Measurements from ENCODE around the gene ESAM.
"Not testable (repeated sequence)": the region's sequence is repeated elsewhere in the genome, so short reads cannot be mapped to it uniquely, and the experiment has no call there.

Gene ESAM

GRCh38 chr11:124776865-124777645 is 15.0 kb upstream of the ESAM start:
- no peak for DNase-seq

DNA sequence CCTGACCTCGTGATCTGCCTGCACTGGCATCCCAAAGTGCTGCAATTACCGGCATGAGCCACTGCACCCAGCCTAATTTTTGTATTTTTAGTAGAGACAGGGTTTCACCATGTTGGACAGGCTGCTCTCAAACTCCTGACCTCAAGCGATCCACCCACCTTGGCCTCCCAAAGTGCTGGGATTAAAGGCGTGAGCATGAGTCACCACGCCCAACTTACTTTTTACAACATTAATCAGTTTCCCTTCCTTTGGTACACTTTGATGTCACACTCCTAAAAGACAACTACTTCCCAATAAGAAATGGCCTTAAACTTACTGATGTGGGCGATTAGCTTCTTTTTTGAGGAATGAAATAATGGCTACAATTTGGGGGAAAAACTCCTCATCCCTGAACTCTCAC is 8.9 kb upstream of the ESAM start:
- DNase-seq, result not testable (repeated sequence)

DNA sequence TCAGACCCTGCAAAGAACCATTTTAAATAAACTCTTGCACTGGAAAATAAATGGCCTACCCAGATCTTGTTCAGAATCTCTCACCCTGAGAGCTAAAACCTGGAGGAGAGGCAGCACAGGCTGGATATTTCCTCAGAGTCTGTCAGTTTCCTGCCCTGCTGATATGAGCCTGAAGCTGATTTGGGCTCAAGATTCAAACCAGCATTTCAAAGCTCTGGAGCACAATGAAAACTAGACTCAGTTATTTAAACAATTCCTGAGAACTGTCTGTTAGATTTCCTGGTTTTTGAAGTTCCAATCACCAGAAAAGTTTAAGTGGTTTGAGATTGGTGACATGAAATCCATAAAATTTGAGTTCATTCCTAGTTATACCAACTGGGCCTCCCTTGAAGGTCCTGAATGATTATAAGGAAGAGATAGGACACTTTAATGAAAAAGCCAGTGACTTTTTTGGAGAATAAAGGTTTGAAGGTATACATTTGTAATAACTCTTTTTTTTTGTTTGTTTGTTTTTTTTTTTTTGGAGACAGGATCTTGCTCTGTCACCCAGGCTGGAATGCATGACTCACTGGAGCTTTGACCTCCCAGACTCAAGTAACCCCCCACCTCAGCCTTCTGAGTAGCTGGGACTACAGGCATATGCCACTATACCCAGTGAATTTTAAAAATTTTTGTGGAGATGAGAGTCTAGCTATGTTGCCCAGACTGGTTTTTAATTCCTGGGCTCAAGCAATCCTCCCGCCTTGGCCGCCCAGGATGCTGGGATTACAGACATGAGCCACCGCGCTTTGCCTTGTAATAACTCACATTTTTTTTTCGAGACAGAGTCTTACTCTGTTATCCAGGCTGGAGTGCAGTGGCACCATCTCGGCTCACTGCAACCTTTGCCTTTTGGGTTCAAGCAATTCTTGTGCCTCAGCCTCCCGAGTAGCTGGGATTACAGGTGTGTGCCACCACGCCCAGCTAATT is 8.0 kb upstream of the ESAM start:
- peak; percentile 64 for DNase-seq

GRCh38 chr11:124768914-124769313 is 6.8 kb upstream of the ESAM start:
- no peak for DNase-seq

- DNase-seq, result no peak
Observed at GRCh38 chr11:124766156-124766555, 4.1 kb upstream of the ESAM start.

DNA sequence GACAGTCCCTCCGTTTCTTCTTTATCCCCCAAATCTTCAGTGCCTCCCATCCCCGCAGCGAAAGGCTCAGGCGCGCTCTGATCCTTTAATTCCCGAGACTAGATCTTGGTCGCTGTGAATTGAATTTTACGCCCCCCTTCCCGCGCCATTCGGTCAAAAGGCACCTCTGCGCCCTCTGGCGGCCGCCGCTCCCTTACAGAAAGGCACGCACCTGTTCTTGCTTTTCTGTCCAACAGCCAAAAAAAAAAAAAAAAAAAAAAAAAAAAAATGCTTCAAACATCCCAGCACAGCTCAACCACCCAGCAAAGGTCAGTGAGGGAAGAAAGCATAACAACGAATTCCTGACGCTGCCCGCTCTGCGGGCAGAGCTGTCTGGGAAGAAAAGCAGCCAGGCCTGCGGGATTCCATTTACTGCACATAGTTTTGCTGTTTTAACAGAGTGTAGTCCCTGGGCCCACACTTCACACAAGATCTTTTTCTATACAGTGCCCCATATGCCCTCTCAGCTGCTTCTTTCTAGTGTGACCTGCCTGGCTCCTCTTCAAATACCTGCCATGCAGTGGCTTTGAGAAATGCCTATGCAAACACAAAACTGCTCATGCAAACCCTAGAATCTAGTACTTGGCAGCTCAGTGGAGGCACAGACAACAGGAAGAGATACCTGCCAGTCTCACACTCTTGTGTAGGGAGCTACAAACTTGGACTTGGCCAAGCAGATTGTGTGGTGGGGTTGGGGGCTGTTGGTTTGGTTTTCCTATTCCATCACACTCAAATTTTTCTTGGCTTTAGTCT is 1.3 kb upstream of the ESAM start:
- DNase-seq, result peak; percentile 54

- no peak for DNase-seq
Observed at GRCh38 chr11:124762624-124763155, 600 bp upstream of the ESAM start.

DNA sequence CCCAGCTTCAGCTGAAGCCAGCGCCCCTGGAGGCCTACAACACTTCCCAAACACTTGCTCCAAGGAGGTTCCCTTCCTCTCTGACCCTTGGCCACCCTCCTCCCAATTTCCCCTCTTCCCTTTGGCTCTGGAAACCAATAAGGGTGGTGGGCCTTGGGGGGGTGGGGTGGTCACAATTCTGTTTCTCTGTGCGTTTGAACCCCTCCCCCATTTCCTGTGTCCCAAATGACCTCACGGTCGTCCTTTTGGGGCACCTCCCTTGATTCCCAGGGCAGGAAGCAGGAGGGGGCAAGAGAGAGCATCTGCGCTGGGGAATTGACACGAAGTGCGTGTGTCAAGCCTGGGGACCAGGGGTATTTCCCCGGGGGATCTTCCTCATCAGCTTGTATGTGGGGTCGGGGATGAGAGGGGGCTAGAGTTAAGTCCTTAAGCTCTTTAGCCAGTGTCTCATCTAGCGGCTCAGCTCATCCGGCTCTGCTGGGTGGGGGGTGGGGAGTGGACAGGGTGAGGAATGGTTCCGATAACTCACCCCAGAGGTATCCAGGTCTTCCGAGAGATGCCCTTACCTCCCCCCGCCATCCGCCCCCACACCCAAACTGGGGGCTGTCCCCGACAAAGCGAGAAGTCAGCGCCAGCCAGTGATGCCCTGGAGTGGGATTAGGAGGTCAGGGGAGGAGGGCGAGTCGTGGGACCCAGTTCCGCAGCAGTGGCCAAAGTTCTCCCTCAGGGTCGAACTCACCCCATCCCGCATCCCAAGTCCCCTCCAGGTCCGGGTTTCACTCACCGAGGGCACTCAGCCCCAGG is 587 bp downstream of the ESAM start:
- no peak for DNase-seq

- no peak for DNase-seq
Observed at GRCh38 chr11:124760806-124761205, 1.3 kb downstream of the ESAM start.

DNA sequence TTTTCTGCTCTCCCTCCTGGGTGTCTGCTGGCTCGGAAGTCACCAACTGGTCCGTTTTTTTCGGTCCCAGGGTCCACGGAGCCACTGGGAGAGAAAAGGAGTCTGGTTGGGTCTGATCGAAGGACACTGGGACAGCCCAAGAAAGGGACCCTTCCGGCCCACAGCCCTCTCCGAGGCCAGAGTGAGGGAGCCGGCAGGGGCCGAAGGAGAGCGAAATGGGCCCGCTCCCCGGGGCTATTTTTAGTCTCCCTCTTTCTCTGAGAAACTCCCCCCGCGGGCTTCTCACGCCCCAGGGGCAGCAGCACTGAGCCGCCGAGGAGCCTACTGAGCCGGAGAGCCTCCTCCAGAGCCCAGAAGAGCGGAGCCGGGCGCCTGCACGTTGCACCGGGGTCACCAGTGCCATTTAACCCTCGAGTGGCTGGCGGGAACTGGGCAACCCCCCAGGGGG is 1.9 kb downstream of the ESAM start:
- no peak for DNase-seq

DNA sequence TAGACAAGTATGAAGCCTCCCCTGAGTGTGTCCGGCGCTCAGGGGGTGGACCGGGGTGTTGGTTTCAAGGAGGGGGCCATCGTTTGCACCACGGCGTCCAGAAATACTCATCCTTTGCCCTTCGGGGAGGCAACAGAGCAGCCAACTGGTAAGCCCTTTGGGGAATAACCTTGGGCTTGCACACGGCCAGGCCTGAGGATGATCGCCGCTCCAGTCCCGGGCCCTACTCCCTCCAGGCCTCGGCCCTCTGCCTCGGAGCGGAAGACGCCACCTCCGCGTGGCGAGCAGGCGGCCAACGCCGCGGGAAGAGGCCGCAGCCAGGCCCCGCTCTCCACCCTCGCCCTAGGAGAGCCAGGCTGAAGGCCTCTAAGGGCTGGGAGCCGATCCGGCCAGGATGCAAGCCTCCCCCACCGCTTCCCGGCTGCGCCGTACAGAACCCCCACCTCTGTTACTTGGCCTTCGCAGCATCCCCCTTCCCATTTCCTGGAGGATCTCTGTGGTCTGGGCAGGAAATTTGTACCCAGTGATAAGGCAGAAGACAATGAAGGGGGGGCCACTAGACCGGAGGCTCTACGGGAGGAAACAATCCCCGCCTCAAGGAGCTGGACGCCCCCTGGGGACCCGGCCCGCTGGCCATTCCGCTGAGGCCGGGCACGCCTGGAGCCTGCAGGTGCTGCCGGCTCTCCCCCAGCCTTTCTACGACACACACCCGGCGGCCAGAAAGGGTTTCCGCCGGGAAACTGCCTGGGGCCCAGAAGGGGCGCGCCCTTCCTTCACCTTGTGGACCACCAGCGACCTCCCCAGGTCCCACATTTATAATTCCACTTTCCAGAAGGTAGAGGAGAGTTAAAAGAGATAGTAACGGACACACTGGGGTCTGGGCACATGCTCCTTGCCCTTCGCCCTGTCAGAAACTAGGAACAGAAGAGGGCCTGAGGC is 2.6 kb downstream of the ESAM start:
- DNase-seq, result no peak

- DNase-seq, result peak; percentile 54
Observed at GRCh38 chr11:124758355-124759265, 3.5 kb downstream of the ESAM start.

DNA sequence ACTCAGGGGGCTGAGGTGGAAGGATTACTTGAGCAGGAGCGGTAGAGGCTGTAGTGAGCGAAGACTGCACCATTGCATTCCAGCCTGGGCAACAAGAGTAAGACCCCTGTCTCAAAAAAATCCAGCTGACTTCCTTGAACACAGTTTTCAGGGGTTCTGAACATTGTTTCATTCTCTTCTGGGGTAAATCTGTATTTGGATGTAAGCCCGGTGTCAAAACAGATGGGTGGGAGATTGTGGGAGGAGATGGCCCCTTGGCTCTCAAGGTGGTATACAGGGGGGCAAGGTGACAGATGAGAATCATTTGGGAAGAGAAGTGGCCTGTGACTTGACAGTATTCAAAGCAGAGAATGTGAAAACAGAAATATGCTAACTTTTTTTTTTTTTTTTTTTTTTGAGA is 4.8 kb downstream of the ESAM start:
- no peak for DNase-seq

DNA sequence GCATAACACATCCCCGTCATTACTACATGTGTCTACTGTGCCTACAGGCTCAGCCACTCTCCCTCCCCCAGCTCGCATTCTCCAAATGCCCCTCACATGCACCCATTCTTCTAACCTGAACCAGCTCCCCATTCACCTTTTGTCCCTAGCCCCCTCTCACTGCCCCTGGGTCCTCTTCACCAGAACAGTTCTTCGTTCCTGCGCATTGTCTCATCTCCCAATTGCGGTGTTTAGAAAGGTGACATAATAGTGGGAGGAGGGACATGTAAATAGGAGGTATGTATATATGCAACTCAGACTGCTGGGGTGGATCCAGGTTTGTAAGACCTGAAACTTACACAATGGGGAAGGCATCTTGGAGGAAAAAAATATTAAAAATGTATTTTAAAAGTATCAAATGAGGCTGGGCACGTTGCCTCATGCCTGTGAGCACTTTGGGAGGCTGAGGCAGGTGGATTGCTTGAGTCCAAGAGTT is 5.3 kb downstream of the ESAM start:
- DNase-seq, result no peak

DNA sequence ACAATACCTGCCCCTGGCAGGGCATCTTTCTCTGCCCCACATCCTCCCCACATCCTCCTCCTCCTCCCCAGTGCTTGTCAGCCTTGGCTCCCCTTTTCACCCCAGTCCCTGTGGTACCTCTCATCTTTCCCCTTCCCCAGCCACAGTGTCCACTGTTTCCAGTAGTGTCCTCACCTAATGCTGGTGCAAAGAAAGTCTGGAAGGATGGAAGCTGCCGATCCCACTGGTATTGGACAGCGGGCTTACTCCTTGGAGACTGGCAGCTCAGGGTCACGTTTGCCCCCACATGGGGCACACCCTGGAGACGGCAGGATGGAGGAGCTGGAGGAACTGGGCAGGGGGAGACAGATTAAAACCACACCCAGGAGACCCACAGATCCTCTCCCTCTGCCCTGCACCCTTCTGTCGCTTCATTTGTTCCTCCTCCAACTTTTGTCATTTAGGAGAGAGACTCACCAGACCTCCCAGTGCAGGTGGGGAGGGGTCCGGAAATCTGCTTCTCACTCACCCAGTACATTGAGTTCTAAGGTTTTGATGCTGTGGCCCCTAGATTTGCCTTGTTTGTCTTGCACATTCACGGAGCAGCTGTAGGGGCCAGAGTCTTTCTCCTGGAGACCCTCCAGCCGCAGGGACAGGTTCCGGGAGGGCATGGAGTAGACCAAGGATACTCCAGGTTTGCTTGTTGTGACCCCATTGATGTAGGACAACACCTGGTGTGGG is 5.9 kb downstream of the ESAM start:
- DNase-seq, result no peak

- DNase-seq, result no peak
Observed at GRCh38 chr11:124754710-124755109, 7.4 kb downstream of the ESAM start.

GRCh38 chr11:124754309-124754708 is 7.8 kb downstream of the ESAM start:
- no peak for DNase-seq

GRCh38 chr11:124753624-124754023 is 8.5 kb downstream of the ESAM start:
- no peak for DNase-seq
